Amniotic stem cell (primary cell): Measurements from ENCODE around the gene TOR1B.

Source experiments
- DNase-seq: peaks from one replicate; lab custom pipeline; 2025; lab: John Stamatoyannopoulos, UW

Gene TOR1B

GRCh38 chr9:129845373-129845772 lies 42.4 kb downstream of the TOR1B start:
- DNase-seq = no peak

- DNase-seq = no peak
Observed at GRCh38 chr9:129848712-129849441, 45.9 kb downstream of the TOR1B start.

GRCh38 chr9:129849901-129850300 lies 46.9 kb downstream of the TOR1B start:
- no peak for DNase-seq

GRCh38 chr9:129850821-129851550 lies 48.0 kb downstream of the TOR1B start:
- DNase-seq = no peak

- DNase-seq = no peak
Observed at GRCh38 chr9:129851821-129852220, 48.8 kb downstream of the TOR1B start.

GRCh38 chr9:129852579-129852978 lies 49.6 kb downstream of the TOR1B start:
- no peak for DNase-seq

- no peak for DNase-seq
Observed at GRCh38 chr9:129853614-129854013, 50.6 kb downstream of the TOR1B start.

- no peak for DNase-seq
Observed at GRCh38 chr9:129854588-129855110, 51.7 kb downstream of the TOR1B start.

- no peak for DNase-seq
Observed at GRCh38 chr9:129857207-129857606, 54.2 kb downstream of the TOR1B start.

GRCh38 chr9:129858167-129858962 lies 55.4 kb downstream of the TOR1B start:
- no peak for DNase-seq
